ENCODE results near the gene GARIN1A.
"Not testable (repeated sequence)": the region's sequence is repeated elsewhere in the genome, so short reads cannot be mapped to it uniquely, and the experiment has no call there.

The GARIN1A gene

GRCh38 chr7:128660596-128660995 lies 11.5 kb upstream of the GARIN1A start:
- Histone ChIP-seq H3K4me1 (ENCODE audit: control insufficient read depth in 1 of 2, insufficient read depth in 2 of 2, low read length in 2 of 2) (no peaks in the 10 kb centered on the region), H3K9ac (ENCODE audit: low read length) (no peak overlapping the region), H3K79me2 (ENCODE audit: control insufficient read depth, insufficient read depth, low read length, poor library complexity) (no peaks in the 10 kb centered on the region), H2BK5ac (ENCODE audit: low read depth, low read length, poor library complexity) (no peak overlapping the region), H3K14ac (ENCODE audit: low read length) (no peak overlapping the region), H3K4me3 (ENCODE audit: low read depth, low read length) (no peak overlapping the region), H4K8ac (ENCODE audit: low read depth, low read length) (no peak overlapping the region), H3K79me1 (ENCODE audit: low read length) (no peaks in the 10 kb centered on the region), H4K91ac (ENCODE audit: low read depth, low read length) (no peak overlapping the region), H4K12ac (ENCODE audit: low read depth, low read length) (no peak overlapping the region), H3K4ac (ENCODE audit: low read depth, low read length) (no peak overlapping the region), H2BK120ac (ENCODE audit: insufficient read depth, low read length, poor library complexity) (no peak overlapping the region), H3K9me3 (ENCODE audit: insufficient read depth, low read depth, low read length) (peaks cover 6% of the 10 kb centered on the region), H2AK5ac (ENCODE audit: low read length) (no peak overlapping the region), H3K27me3 (ENCODE audit: insufficient read depth, low read length) (no peaks in the 10 kb centered on the region), H3K18ac (ENCODE audit: low read length) (no peak overlapping the region), H3K36me3 (ENCODE audit: control insufficient read depth in 1 of 2, insufficient read depth in 2 of 2, low read length in 2 of 2) (peaks cover 1 to 2% of the 10 kb centered on the region in 2 experiments), H3K23ac (ENCODE audit: low read length) (no peak overlapping the region), H3K4me2 (ENCODE audit: low read length) (no peak overlapping the region), H2BK12ac (ENCODE audit: low read length) (no peak overlapping the region), H2AFZ (ENCODE audit: insufficient read depth, low read length, poor library complexity) (no peak overlapping the region), H3K27ac (ENCODE audit: low read depth, low read length) (no peak overlapping the region)
- DNase-seq = no peak
- no CpG with 5 or more reads among the region's 3 CpGs for WGBS (ENCODE audit: extremely low coverage, insufficient coverage, insufficient read length)

GRCh38 chr7:128661446-128661845 lies 10.6 kb upstream of the GARIN1A start:
- Histone ChIP-seq H3K9ac (ENCODE audit: low read length) (no peak overlapping the region), H4K8ac (ENCODE audit: low read depth, low read length) (no peak overlapping the region), H3K4me1 (ENCODE audit: control insufficient read depth in 1 of 2, insufficient read depth in 2 of 2, low read length in 2 of 2) (no peaks in the 10 kb centered on the region), H3K4me3 (ENCODE audit: low read depth, low read length) (no peak overlapping the region), H3K79me1 (ENCODE audit: low read length) (no peaks in the 10 kb centered on the region), H3K4me2 (ENCODE audit: low read length) (no peak overlapping the region), H3K4ac (ENCODE audit: low read depth, low read length) (no peak overlapping the region), H3K18ac (ENCODE audit: low read length) (no peak overlapping the region), H3K27me3 (ENCODE audit: insufficient read depth, low read length) (no peaks in the 10 kb centered on the region), H2AFZ (ENCODE audit: insufficient read depth, low read length, poor library complexity) (no peak overlapping the region), H2BK120ac (ENCODE audit: insufficient read depth, low read length, poor library complexity) (no peak overlapping the region), H2BK5ac (ENCODE audit: low read depth, low read length, poor library complexity) (no peak overlapping the region), H3K9me3 (ENCODE audit: insufficient read depth, low read depth, low read length) (peaks cover 6% of the 10 kb centered on the region), H3K14ac (ENCODE audit: low read length) (no peak overlapping the region), H2AK5ac (ENCODE audit: low read length) (no peak overlapping the region), H3K27ac (ENCODE audit: low read depth, low read length) (no peak overlapping the region), H2BK12ac (ENCODE audit: low read length) (no peak overlapping the region), H3K79me2 (ENCODE audit: control insufficient read depth, insufficient read depth, low read length, poor library complexity) (no peaks in the 10 kb centered on the region), H3K36me3 (ENCODE audit: control insufficient read depth in 1 of 2, insufficient read depth in 2 of 2, low read length in 2 of 2) (peaks cover 1 to 2% of the 10 kb centered on the region in 2 experiments), H4K12ac (ENCODE audit: low read depth, low read length) (no peak overlapping the region), H4K91ac (ENCODE audit: low read depth, low read length) (no peak overlapping the region), H3K23ac (ENCODE audit: low read length) (no peak overlapping the region)
- WGBS (ENCODE audit: extremely low coverage, insufficient coverage, insufficient read length) = no CpG with 5 or more reads among the region's 5 CpGs
- DNase-seq = no peak

GRCh38 chr7:128662091-128662490 lies 10.0 kb upstream of the GARIN1A start:
- no peak overlapping the region for H2BK5ac ChIP-seq (ENCODE audit: low read depth, low read length, poor library complexity)
- H3K27me3 ChIP-seq (ENCODE audit: insufficient read depth, low read length) = no peaks in the 10 kb centered on the region
- H3K4me1 ChIP-seq (ENCODE audit: control insufficient read depth in 1 of 2, insufficient read depth in 2 of 2, low read length in 2 of 2) = no peaks in the 10 kb centered on the region
- H3K27ac ChIP-seq (ENCODE audit: low read depth, low read length) = no peak overlapping the region
- no peak overlapping the region for H2BK12ac ChIP-seq (ENCODE audit: low read length)
- no peak overlapping the region for H3K4me3 ChIP-seq (ENCODE audit: low read depth, low read length)
- no peak overlapping the region for H3K9ac ChIP-seq (ENCODE audit: low read length)
- H4K8ac ChIP-seq (ENCODE audit: low read depth, low read length) = no peak overlapping the region
- no peak overlapping the region for H3K14ac ChIP-seq (ENCODE audit: low read length)
- no peak overlapping the region for H3K4ac ChIP-seq (ENCODE audit: low read depth, low read length)
- H3K9me3 ChIP-seq (ENCODE audit: insufficient read depth, low read depth, low read length) = peaks cover 6% of the 10 kb centered on the region
- no peaks in the 10 kb centered on the region for H3K79me2 ChIP-seq (ENCODE audit: control insufficient read depth, insufficient read depth, low read length, poor library complexity)
- H3K18ac ChIP-seq (ENCODE audit: low read length) = no peak overlapping the region
- peaks cover 1 to 2% of the 10 kb centered on the region in 2 experiments for H3K36me3 ChIP-seq (ENCODE audit: control insufficient read depth in 1 of 2, insufficient read depth in 2 of 2, low read length in 2 of 2)
- H2BK120ac ChIP-seq (ENCODE audit: insufficient read depth, low read length, poor library complexity) = no peak overlapping the region
- no peak overlapping the region for H3K4me2 ChIP-seq (ENCODE audit: low read length)
- H4K91ac ChIP-seq (ENCODE audit: low read depth, low read length) = no peak overlapping the region
- no peaks in the 10 kb centered on the region for H3K79me1 ChIP-seq (ENCODE audit: low read length)
- no peak overlapping the region for H2AFZ ChIP-seq (ENCODE audit: insufficient read depth, low read length, poor library complexity)
- no peak for DNase-seq
- no peak overlapping the region for H2AK5ac ChIP-seq (ENCODE audit: low read length)
- WGBS (ENCODE audit: extremely low coverage, insufficient coverage, insufficient read length) = no CpG with 5 or more reads among the region's 3 CpGs
- no peak overlapping the region for H4K12ac ChIP-seq (ENCODE audit: low read depth, low read length)
- H3K23ac ChIP-seq (ENCODE audit: low read length) = no peak overlapping the region

GRCh38 chr7:128663223-128663622 lies 8.9 kb upstream of the GARIN1A start:
- not testable (repeated sequence) for H3K9ac ChIP-seq (ENCODE audit: low read length); H3K27me3 ChIP-seq (ENCODE audit: insufficient read depth, low read length); H2BK5ac ChIP-seq (ENCODE audit: low read depth, low read length, poor library complexity); H3K18ac ChIP-seq (ENCODE audit: low read length); H3K4me2 ChIP-seq (ENCODE audit: low read length); H4K91ac ChIP-seq (ENCODE audit: low read depth, low read length); H3K14ac ChIP-seq (ENCODE audit: low read length); H3K79me1 ChIP-seq (ENCODE audit: low read length); H3K79me2 ChIP-seq (ENCODE audit: control insufficient read depth, insufficient read depth, low read length, poor library complexity); H3K4ac ChIP-seq (ENCODE audit: low read depth, low read length); H2BK12ac ChIP-seq (ENCODE audit: low read length); DNase-seq; H2BK120ac ChIP-seq (ENCODE audit: insufficient read depth, low read length, poor library complexity); H3K36me3 ChIP-seq (ENCODE audit: control insufficient read depth in 1 of 2, insufficient read depth in 2 of 2, low read length in 2 of 2); H3K4me3 ChIP-seq (ENCODE audit: low read depth, low read length); H3K27ac ChIP-seq (ENCODE audit: low read depth, low read length); H4K12ac ChIP-seq (ENCODE audit: low read depth, low read length); H2AK5ac ChIP-seq (ENCODE audit: low read length); H4K8ac ChIP-seq (ENCODE audit: low read depth, low read length); H3K9me3 ChIP-seq (ENCODE audit: insufficient read depth, low read depth, low read length); H3K4me1 ChIP-seq (ENCODE audit: control insufficient read depth in 1 of 2, insufficient read depth in 2 of 2, low read length in 2 of 2); H2AFZ ChIP-seq (ENCODE audit: insufficient read depth, low read length, poor library complexity); H3K23ac ChIP-seq (ENCODE audit: low read length)
- WGBS (ENCODE audit: extremely low coverage, insufficient coverage, insufficient read length) = no CpG with 5 or more reads among the region's 3 CpGs
